HepG2 (cell line): ENCODE results near the gene MRPL57. TPM values are rescaled to one million over a fixed set of nuclear protein-coding genes. Genes with fewer than 3 reads are reported as not detected.
A peak's percentile ranks its signal among the peaks of the same experiment; 100 is the strongest.

Experiments
- MTF2 ChIP-seq: sonication (generic); formaldehyde crosslinking; IDR thresholded peaks from 2 replicates; pipeline ENCODE4 v1.5.0; 2020; ENCODE audit warnings: missing genetic modification reagents, borderline replicate concordance
- NCOA2 ChIP-seq: sonication (generic); formaldehyde crosslinking; IDR thresholded peaks from 2 replicates; pipeline ENCODE4 v1.8.0; 2022; ENCODE audit warnings: inconsistent platforms
- NR2F2 ChIP-seq: IDR thresholded peaks from 2 replicates; pipeline ENCODE4 v1.6.1; 2012; ENCODE audit warnings: low read depth, inconsistent platforms, borderline replicate concordance
- PRPF4 ChIP-seq: fragments of 200-400 bp; formaldehyde crosslinking; IDR thresholded peaks from 2 replicates; pipeline ENCODE4 v1.6.1; 2016; ENCODE audit warnings: low read length, low read depth; ENCODE audit not compliant: poor library complexity, severe bottlenecking
- RBFOX2 ChIP-seq: fragments of 200-400 bp; formaldehyde crosslinking; IDR thresholded peaks from 2 replicates; pipeline ENCODE4 v1.6.1; 2017; ENCODE audit warnings: low read depth, mild to moderate bottlenecking, low read length
- TCF7 ChIP-seq: sonication (generic); IDR thresholded peaks from 2 replicates; pipeline ENCODE4 v1.6.1; 2016; ENCODE audit warnings: antibody characterized with exemption, low read depth
- THAP11 ChIP-seq: IDR thresholded peaks from 2 replicates; pipeline ENCODE4 v1.6.1; 2016; ENCODE audit warnings: missing biosample characterization, missing genetic modification reagents
- ZFP90 ChIP-seq: sonication (generic); formaldehyde crosslinking; IDR thresholded peaks from 2 replicates; pipeline ENCODE4 v1.8.0; 2022; ENCODE audit warnings: missing genetic modification reagents, mild to moderate bottlenecking, inconsistent platforms, borderline replicate concordance
- ZFYVE20 ChIP-seq: sonication (generic); formaldehyde crosslinking; IDR thresholded peaks from 2 replicates; pipeline ENCODE4 v1.8.0; 2023; ENCODE audit warnings: low read depth, mild to moderate bottlenecking, moderate library complexity, missing genetic modification reagents, borderline replicate concordance
- ZNF367 ChIP-seq: sonication (generic); formaldehyde crosslinking; IDR thresholded peaks from 2 replicates; pipeline ENCODE4 v1.4.0; 2020; ENCODE audit warnings: missing genetic modification reagents, borderline replicate concordance
- ZNF556 ChIP-seq: sonication (generic); formaldehyde crosslinking; IDR thresholded peaks from 2 replicates; pipeline ENCODE4 v1.4.0; 2020; ENCODE audit warnings: mild to moderate bottlenecking, missing genetic modification reagents, borderline replicate concordance
- ZNF878 ChIP-seq: sonication (generic); formaldehyde crosslinking; IDR thresholded peaks from 2 replicates; pipeline ENCODE4 v1.8.1; 2023; ENCODE audit warnings: mild to moderate bottlenecking, missing genetic modification reagents, moderate library complexity
- ZNF883 ChIP-seq: sonication (generic); formaldehyde crosslinking; IDR thresholded peaks from 2 replicates; pipeline ENCODE4 v1.5.1; 2020; ENCODE audit warnings: mild to moderate bottlenecking, missing genetic modification reagents; ENCODE audit errors: not compliant biosample characterization
- ZSCAN12 ChIP-seq: sonication (generic); formaldehyde crosslinking; IDR thresholded peaks from 2 replicates; pipeline ENCODE4 v1.9.0; 2021; ENCODE audit warnings: mild to moderate bottlenecking, missing genetic modification reagents
- ZZZ3 ChIP-seq: sonication (generic); formaldehyde crosslinking; IDR thresholded peaks from 2 replicates; pipeline ENCODE4 v1.4.0; 2020; ENCODE audit warnings: missing genetic modification reagents, mild to moderate bottlenecking, borderline replicate concordance
- polyA plus RNA-seq, 8 experiments: library from polyadenylated mRNA; depleted of rRNA in 3 of 8; stranded (reverse) in 7 of 8; unstranded in 1 of 8; fragments of >200 nt; fragmentation: Illumina TruSeq in 4 of 8; extraction: Trizol in 4 of 8; gene quantifications; 2 replicates each; pipeline versions ENCODE4 v1.2.1 to v1.2.3, GENCODE V29; 2011 to 2016; ENCODE audit warnings: low read depth in 4 of 8, missing spikeins in 1 of 8, mixed read lengths in 1 of 8; ENCODE audit not compliant: insufficient read depth in 1 of 8
- total RNA-seq, 5 experiments: library from RNA; depleted of rRNA; stranded (reverse); fragments of >200 nt; fragmentation: Illumina TruSeq; extraction: Trizol; gene quantifications; 2 replicates each; pipeline ENCODE4 v1.2.3, GENCODE V29; 2016; ENCODE audit warnings: low read depth in 1 of 5
- TF ChIP-seq, protein P1 (sequence below): sonication (generic); formaldehyde crosslinking; IDR thresholded peaks from 2 replicates; pipeline ENCODE4 v1.5.0; 2020; ENCODE audit warnings: mild to moderate bottlenecking, missing genetic modification reagents, borderline replicate concordance
- TF ChIP-seq, protein P2 (sequence below): fragments of 450-650 bp; IDR thresholded peaks from 2 replicates; pipeline ENCODE4 v1.6.1; 2017; ENCODE audit warnings: mild to moderate bottlenecking
- TF ChIP-seq, protein P3 (sequence below): sonication (generic); formaldehyde crosslinking; IDR thresholded peaks from 2 replicates; pipeline ENCODE4 v1.4.0; 2020; ENCODE audit warnings: missing genetic modification reagents, borderline replicate concordance

Gene MRPL57
- total and polyA plus RNA-seq, 2 of the 13 experiments (the other 11 are each of a cell fraction or from before 2014, with no cell fraction given): 19.5 to 35.2 TPM

DNA sequence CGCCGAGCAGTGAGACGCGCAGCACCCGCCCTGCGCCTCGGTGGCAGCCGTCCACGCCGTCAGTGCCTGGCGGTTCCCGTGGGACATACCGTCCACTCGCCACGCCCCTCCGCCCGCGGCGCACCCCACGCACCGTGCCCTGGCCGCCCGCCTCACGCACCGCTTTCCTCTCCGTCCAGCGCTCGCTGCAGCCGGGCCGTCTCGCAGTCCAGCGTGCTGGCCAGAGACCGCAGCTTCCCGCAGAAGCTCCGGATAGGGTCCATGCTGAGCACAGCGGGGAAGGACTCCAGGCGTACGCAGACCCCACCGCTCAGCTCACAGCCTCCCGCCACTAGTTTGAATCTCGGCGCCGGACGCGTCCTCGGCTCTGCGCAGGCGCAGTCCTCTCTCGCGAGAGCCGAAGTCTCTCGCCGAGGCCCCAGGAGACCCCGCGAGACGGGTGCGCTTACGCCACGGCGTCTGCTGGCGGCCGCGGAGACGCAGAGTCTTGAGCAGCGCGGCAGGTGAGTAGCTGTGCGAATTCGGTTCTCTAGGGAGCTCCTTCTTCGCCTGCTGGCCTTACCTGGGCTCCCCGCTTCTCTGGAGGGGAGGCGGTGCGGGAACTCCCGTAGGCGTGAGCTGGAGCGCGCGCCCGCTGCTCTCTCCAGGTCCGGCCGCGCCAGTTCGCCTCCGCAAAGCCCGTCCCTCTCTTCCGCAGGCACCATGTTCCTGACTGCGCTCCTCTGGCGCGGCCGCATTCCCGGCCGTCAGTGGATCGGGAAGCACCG, at the start of gene MRPL57, which contains the start of gene SKA3 (continued):
- TF ChIP-seq, protein P1, sequence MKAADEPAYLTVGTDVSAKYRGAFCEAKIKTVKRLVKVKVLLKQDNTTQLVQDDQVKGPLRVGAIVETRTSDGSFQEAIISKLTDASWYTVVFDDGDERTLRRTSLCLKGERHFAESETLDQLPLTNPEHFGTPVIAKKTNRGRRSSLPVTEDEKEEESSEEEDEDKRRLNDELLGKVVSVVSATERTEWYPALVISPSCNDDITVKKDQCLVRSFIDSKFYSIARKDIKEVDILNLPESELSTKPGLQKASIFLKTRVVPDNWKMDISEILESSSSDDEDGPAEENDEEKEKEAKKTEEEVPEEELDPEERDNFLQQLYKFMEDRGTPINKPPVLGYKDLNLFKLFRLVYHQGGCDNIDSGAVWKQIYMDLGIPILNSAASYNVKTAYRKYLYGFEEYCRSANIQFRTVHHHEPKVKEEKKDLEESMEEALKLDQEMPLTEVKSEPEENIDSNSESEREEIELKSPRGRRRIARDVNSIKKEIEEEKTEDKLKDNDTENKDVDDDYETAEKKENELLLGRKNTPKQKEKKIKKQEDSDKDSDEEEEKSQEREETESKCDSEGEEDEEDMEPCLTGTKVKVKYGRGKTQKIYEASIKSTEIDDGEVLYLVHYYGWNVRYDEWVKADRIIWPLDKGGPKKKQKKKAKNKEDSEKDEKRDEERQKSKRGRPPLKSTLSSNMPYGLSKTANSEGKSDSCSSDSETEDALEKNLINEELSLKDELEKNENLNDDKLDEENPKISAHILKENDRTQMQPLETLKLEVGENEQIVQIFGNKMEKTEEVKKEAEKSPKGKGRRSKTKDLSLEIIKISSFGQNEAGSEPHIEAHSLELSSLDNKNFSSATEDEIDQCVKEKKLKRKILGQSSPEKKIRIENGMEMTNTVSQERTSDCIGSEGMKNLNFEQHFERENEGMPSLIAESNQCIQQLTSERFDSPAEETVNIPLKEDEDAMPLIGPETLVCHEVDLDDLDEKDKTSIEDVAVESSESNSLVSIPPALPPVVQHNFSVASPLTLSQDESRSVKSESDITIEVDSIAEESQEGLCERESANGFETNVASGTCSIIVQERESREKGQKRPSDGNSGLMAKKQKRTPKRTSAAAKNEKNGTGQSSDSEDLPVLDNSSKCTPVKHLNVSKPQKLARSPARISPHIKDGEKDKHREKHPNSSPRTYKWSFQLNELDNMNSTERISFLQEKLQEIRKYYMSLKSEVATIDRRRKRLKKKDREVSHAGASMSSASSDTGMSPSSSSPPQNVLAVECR: peak; percentile 100
- TF ChIP-seq ZNF883 (CRISPR knock-in tag): peak; percentile 89
- TF ChIP-seq MTF2 (CRISPR knock-in tag): no peak
- TF ChIP-seq ZZZ3 (CRISPR knock-in tag): peak; percentile 64; the same call in 1 of the 2 replicates
- peak; percentile 95 for TF ChIP-seq ZNF878 (CRISPR knock-in tag)
- TF ChIP-seq ZFP90 (CRISPR knock-in tag): peak; percentile 74
- peak; percentile 44; the same call in 1 of the 2 replicates for TF ChIP-seq ZNF367 (CRISPR knock-in tag)
- TF ChIP-seq NR2F2: no peak
- peak; percentile 91 for TF ChIP-seq THAP11 (CRISPR knock-in tag)
- TF ChIP-seq, protein P2, sequence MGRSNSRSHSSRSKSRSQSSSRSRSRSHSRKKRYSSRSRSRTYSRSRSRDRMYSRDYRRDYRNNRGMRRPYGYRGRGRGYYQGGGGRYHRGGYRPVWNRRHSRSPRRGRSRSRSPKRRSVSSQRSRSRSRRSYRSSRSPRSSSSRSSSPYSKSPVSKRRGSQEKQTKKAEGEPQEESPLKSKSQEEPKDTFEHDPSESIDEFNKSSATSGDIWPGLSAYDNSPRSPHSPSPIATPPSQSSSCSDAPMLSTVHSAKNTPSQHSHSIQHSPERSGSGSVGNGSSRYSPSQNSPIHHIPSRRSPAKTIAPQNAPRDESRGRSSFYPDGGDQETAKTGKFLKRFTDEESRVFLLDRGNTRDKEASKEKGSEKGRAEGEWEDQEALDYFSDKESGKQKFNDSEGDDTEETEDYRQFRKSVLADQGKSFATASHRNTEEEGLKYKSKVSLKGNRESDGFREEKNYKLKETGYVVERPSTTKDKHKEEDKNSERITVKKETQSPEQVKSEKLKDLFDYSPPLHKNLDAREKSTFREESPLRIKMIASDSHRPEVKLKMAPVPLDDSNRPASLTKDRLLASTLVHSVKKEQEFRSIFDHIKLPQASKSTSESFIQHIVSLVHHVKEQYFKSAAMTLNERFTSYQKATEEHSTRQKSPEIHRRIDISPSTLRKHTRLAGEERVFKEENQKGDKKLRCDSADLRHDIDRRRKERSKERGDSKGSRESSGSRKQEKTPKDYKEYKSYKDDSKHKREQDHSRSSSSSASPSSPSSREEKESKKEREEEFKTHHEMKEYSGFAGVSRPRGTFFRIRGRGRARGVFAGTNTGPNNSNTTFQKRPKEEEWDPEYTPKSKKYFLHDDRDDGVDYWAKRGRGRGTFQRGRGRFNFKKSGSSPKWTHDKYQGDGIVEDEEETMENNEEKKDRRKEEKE: no peak
- TF ChIP-seq ZNF556 (CRISPR knock-in tag): peak; percentile 89; the same call in 1 of the 2 replicates
- TF ChIP-seq ZSCAN12 (CRISPR knock-in tag): no peak; the same call in 1 of the 2 replicates
- TF ChIP-seq PRPF4: no peak
- TF ChIP-seq NCOA2: no peak
- 0 out of 2 replicates have a peak, but pooled peaks have one; percentile 69 for TF ChIP-seq ZFYVE20
- TF ChIP-seq TCF7: no peak
- TF ChIP-seq, protein P3, sequence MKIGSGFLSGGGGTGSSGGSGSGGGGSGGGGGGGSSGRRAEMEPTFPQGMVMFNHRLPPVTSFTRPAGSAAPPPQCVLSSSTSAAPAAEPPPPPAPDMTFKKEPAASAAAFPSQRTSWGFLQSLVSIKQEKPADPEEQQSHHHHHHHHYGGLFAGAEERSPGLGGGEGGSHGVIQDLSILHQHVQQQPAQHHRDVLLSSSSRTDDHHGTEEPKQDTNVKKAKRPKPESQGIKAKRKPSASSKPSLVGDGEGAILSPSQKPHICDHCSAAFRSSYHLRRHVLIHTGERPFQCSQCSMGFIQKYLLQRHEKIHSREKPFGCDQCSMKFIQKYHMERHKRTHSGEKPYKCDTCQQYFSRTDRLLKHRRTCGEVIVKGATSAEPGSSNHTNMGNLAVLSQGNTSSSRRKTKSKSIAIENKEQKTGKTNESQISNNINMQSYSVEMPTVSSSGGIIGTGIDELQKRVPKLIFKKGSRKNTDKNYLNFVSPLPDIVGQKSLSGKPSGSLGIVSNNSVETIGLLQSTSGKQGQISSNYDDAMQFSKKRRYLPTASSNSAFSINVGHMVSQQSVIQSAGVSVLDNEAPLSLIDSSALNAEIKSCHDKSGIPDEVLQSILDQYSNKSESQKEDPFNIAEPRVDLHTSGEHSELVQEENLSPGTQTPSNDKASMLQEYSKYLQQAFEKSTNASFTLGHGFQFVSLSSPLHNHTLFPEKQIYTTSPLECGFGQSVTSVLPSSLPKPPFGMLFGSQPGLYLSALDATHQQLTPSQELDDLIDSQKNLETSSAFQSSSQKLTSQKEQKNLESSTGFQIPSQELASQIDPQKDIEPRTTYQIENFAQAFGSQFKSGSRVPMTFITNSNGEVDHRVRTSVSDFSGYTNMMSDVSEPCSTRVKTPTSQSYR (CRISPR knock-in tag): peak; percentile 21; the same call in 1 of the 2 replicates
- peak; percentile 99 for TF ChIP-seq RBFOX2
